Lower leg skin (tissue), 3 donors: ENCODE measurements around the gene TSPEAR.

Source experiments
- POLR2A ChIP-seq, 2 donors: fragments of 450-650 bp; IDR thresholded peaks; one replicate each; pipeline ENCODE4 v1.6.1; 2016 to 2017; ENCODE audit warnings: antibody characterized with exemption in 2 of 2, mild to moderate bottlenecking in 1 of 2, moderate library complexity in 1 of 2
- TF ChIP-seq, protein P1 (sequence below), 3 donors: fragments of 450-650 bp; IDR thresholded peaks; one replicate each; pipeline ENCODE4 v1.5.1; 2016; ENCODE audit warnings: antibody characterized with exemption in 3 of 3, mild to moderate bottlenecking in 3 of 3, moderate library complexity in 2 of 3

DNA sequence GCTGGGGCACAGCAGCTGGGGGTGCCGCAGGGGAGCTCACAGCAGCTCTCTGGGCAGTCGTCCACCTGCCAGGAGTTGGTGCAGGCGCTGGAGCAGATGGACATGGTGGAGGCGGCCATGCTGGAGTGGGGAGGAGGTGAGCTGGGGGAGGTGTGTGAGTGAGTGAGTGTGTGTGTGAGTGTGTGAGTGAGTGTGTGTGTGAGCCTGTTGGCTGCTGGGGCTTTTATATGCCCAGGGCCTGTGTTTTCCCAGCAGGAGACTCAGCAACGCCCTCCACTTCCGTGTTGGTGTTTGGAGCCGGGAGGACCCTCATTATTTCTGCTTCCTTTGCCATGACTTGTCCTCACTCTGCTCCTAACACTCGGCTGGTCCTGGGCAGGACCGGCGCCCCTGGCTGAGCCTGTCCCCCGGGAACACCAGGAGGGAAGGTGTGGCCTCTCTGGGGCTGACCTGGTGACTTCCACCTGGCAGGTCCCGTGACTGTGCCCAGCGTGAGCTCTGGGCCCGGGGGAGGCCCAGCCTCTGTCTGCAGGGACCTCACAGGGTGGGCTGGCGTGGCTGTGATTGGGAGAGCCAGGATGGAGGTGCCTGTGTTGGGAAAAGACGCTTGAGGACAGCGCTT, 159.9 kb downstream of the TSPEAR start, which contains the start of gene KRTAP10-2:
- TF ChIP-seq, protein P1, sequence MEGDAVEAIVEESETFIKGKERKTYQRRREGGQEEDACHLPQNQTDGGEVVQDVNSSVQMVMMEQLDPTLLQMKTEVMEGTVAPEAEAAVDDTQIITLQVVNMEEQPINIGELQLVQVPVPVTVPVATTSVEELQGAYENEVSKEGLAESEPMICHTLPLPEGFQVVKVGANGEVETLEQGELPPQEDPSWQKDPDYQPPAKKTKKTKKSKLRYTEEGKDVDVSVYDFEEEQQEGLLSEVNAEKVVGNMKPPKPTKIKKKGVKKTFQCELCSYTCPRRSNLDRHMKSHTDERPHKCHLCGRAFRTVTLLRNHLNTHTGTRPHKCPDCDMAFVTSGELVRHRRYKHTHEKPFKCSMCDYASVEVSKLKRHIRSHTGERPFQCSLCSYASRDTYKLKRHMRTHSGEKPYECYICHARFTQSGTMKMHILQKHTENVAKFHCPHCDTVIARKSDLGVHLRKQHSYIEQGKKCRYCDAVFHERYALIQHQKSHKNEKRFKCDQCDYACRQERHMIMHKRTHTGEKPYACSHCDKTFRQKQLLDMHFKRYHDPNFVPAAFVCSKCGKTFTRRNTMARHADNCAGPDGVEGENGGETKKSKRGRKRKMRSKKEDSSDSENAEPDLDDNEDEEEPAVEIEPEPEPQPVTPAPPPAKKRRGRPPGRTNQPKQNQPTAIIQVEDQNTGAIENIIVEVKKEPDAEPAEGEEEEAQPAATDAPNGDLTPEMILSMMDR (IDR thresholded peaks at IDR 0.05), result no peak
- no peak for TF ChIP-seq POLR2A (IDR thresholded peaks at IDR 0.05)
